HepG2 (cell line): ENCODE results near the gene CLN6. TPM values are rescaled to one million over a fixed set of nuclear protein-coding genes. Genes with fewer than 3 reads are reported as not detected.

Source experiments
- AKNA ChIP-seq: sonication (generic); formaldehyde crosslinking; IDR thresholded peaks from 2 replicates; pipeline ENCODE4 v1.4.0; 2020; ENCODE audit warnings: missing genetic modification reagents, borderline replicate concordance
- CENPT ChIP-seq: sonication (generic); formaldehyde crosslinking; IDR thresholded peaks from 2 replicates; pipeline ENCODE4 v1.8.0; 2022; ENCODE audit warnings: low read depth, mild to moderate bottlenecking, moderate library complexity, missing genetic modification reagents
- MBD4 ChIP-seq: IDR thresholded peaks from 2 replicates; pipeline ENCODE4 v1.6.1; 2012; ENCODE audit warnings: low read length, inconsistent platforms, borderline replicate concordance
- RERE ChIP-seq: IDR thresholded peaks from 2 replicates; pipeline ENCODE4 v1.6.1; 2016; ENCODE audit warnings: low read depth, missing genetic modification reagents, missing compliant biosample characterization
- SATB2 ChIP-seq: sonication (generic); formaldehyde crosslinking; IDR thresholded peaks from 2 replicates; pipeline ENCODE4 v1.5.0; 2020; ENCODE audit warnings: missing genetic modification reagents
- SRSF1 ChIP-seq: fragments of 200-400 bp; formaldehyde crosslinking; optimal IDR thresholded peaks from 2 replicates; pipeline ENCODE3; 2017; ENCODE audit warnings: mild to moderate bottlenecking, low read depth, low read length, moderate library complexity
- THAP9 ChIP-seq: sonication (generic); formaldehyde crosslinking; IDR thresholded peaks from 2 replicates; pipeline ENCODE4; 2020; ENCODE audit warnings: missing genetic modification reagents, mild to moderate bottlenecking, borderline replicate concordance
- THYN1 ChIP-seq: sonication (generic); formaldehyde crosslinking; IDR thresholded peaks from 2 replicates; pipeline ENCODE4 v1.8.1; 2023; ENCODE audit warnings: low read depth, mild to moderate bottlenecking, moderate library complexity, missing genetic modification reagents, borderline replicate concordance
- TRIM22 ChIP-seq: fragments of 450-650 bp; IDR thresholded peaks from 2 replicates; pipeline ENCODE4 v1.6.1; 2017
- ZBTB1 ChIP-seq: sonication (generic); formaldehyde crosslinking; IDR thresholded peaks from 2 replicates; pipeline ENCODE4 v1.4.0; 2020; ENCODE audit warnings: missing genetic modification reagents, borderline replicate concordance
- ZBTB7B ChIP-seq: sonication (generic); formaldehyde crosslinking; IDR thresholded peaks from 2 replicates; pipeline ENCODE4 v1.4.0; 2020; ENCODE audit warnings: missing genetic modification reagents
- ZNF44 ChIP-seq: sonication (generic); formaldehyde crosslinking; IDR thresholded peaks from 2 replicates; pipeline ENCODE4 v1.5.1; 2020; ENCODE audit warnings: mild to moderate bottlenecking, missing genetic modification reagents
- ZNF572 ChIP-seq: sonication (generic); formaldehyde crosslinking; IDR thresholded peaks from 2 replicates; pipeline ENCODE4 v1.5.1; 2020; ENCODE audit warnings: mild to moderate bottlenecking, missing genetic modification reagents
- polyA plus RNA-seq, 8 experiments: library from polyadenylated mRNA; depleted of rRNA in 3 of 8; stranded (reverse) in 7 of 8; unstranded in 1 of 8; fragments of >200 nt; fragmentation: Illumina TruSeq in 4 of 8; extraction: Trizol in 4 of 8; gene quantifications; 2 replicates each; pipeline versions ENCODE4 v1.2.1 to v1.2.3, GENCODE V29; 2011 to 2016; ENCODE audit warnings: low read depth in 4 of 8, missing spikeins in 1 of 8, mixed read lengths in 1 of 8; ENCODE audit not compliant: insufficient read depth in 1 of 8
- total RNA-seq, 5 experiments: library from RNA; depleted of rRNA; stranded (reverse); fragments of >200 nt; fragmentation: Illumina TruSeq; extraction: Trizol; gene quantifications; 2 replicates each; pipeline ENCODE4 v1.2.3, GENCODE V29; 2016; ENCODE audit warnings: low read depth in 1 of 5

CLN6 gene
- total and polyA plus RNA-seq, 2 of the 13 experiments (the other 11 are each of a cell fraction or from before 2014, with no cell fraction given), result 24.9 to 27.1 TPM

- TF ChIP-seq THAP9 (CRISPR knock-in tag), result peak; percentile 44
- TF ChIP-seq SRSF1, result no peak
- TF ChIP-seq AKNA (CRISPR knock-in tag), result no peak
- TF ChIP-seq SATB2, result peak; percentile 85; the same call in 1 of the 2 replicates
- no peak for TF ChIP-seq MBD4
- 0 out of 2 replicates have a peak, but pooled peaks have one; percentile 80 for TF ChIP-seq CENPT
- no peak for TF ChIP-seq ZBTB1 (CRISPR knock-in tag)
- TF ChIP-seq ZNF44, result no peak
- 0 out of 2 replicates have a peak, but pooled peaks have one; percentile 38 for TF ChIP-seq RERE
- TF ChIP-seq ZBTB7B (CRISPR knock-in tag), result 0 out of 2 replicates have a peak, but pooled peaks have one; percentile 16
- TF ChIP-seq ZNF572, result no peak
- no peak for TF ChIP-seq TRIM22
- TF ChIP-seq THYN1, result no peak
Measured at GRCh38 chr15:68229386-68230156, at the start of gene CLN6 (continued).
